Left colon (tissue), 2 donors: Measurements from ENCODE around the gene SCAANT1. TPM values are rescaled to one million over a fixed set of nuclear protein-coding genes. Genes with fewer than 3 reads are reported as not detected.
A peak's percentile ranks its signal among the peaks of the same experiment; 100 is the strongest.

Experiments used
- ATAC-seq: fragments of 200-7000 bp; cut with Tn5 transposase; one replicate; pipeline ENCODE4 v1.9.1; 2020; ENCODE audit warnings: mild to moderate bottlenecking, moderate library complexity
- DNase-seq, 2 donors: peaks; one replicate each; pipeline ENCODE4 v3.0.0-alpha.2; 2020
- intact Hi-C, 2 donors: fragments of 100-400 bp; cut with DNase I in 1 of 2; cut with micrococcal nuclease in 1 of 2; formaldehyde crosslinking; loops; one replicate each; pipeline versions ENCODE4 v1.11.2 to v1.14.0; 2022; cut with DNase I, micrococcal nuclease
- total RNA-seq, 2 donors: library from RNA; stranded (reverse); fragmentation: NEBNext Ultra II Directional; extraction: Animal tissue kit (Norgen Biotek cat#: 25700); gene quantifications; one replicate each; pipeline ENCODE4 v1.2.1, GENCODE V29; 2021
- donor health status: DM: no; HTN: no; CAD: no.
- donor health status: DM: yes; HTN: yes; CAD: no.

SCAANT1 gene
- total RNA-seq, 2 donors from 2014 or later = not detected

- ATAC-seq (no peak), DNase-seq (no peak)
- intact Hi-C loops = loop anchor here in 1 of 2 donors (10.0 kb wide), 1 partner anchor 85 kb away; no protein-coding TSS in a partner anchor
Observed at GRCh38 chr3:63909431-63909830, 2.8 kb downstream of the SCAANT1 start.

- no peak for ATAC-seq
- intact Hi-C loops = loop anchor here in 1 of 2 donors (10.0 kb wide), 1 partner anchor 86 kb away; no protein-coding TSS in a partner anchor
Observed at GRCh38 chr3:63908776-63909175, 3.4 kb downstream of the SCAANT1 start.

GRCh38 chr3:63908081-63908736 lies 4.0 kb downstream of the SCAANT1 start:
- DNase-seq = no peak

More at GRCh38 chr3:63908776-63909175, 3.4 kb downstream of the SCAANT1 start:
- DNase-seq = no peak

GRCh38 chr3:63905731-63906620 lies 6.2 kb downstream of the SCAANT1 start:
- no peak for DNase-seq
- peak; percentile 78 for ATAC-seq
- intact Hi-C loops = loop anchor here in 1 of 2 donors (10.0 kb wide), 1 partner anchor 89 kb away; no protein-coding TSS in a partner anchor

More at GRCh38 chr3:63908081-63908736, 4.0 kb downstream of the SCAANT1 start:
- intact Hi-C loops = loop anchor here in 1 of 2 donors (10.0 kb wide), 1 partner anchor 87 kb away; no protein-coding TSS in a partner anchor
- ATAC-seq = no peak

GRCh38 chr3:63900459-63900858 lies 11.7 kb downstream of the SCAANT1 start:
- intact Hi-C loops = loop anchor here in 1 of 2 donors (10.0 kb wide), 1 partner anchor 94 kb away; no protein-coding TSS in a partner anchor
- ATAC-seq (peak; percentile 51), DNase-seq (no peak)

- no peak for ATAC-seq
- intact Hi-C loops = loop anchor here in 1 of 2 donors (10.0 kb wide), 1 partner anchor 95 kb away; no protein-coding TSS in a partner anchor
- DNase-seq = no peak
Observed at GRCh38 chr3:63900010-63900409, 12.2 kb downstream of the SCAANT1 start.

GRCh38 chr3:63896332-63897030 lies 15.7 kb downstream of the SCAANT1 start:
- ATAC-seq (no peak), DNase-seq (no peak)
- intact Hi-C loops = no loop called here

- ATAC-seq (no peak), DNase-seq (no peak)
- intact Hi-C loops = no loop called here
Observed at GRCh38 chr3:63895422-63896189, 16.6 kb downstream of the SCAANT1 start.

GRCh38 chr3:63892773-63893352 lies 19.3 kb downstream of the SCAANT1 start:
- intact Hi-C loops = no loop called here
- no peak for DNase-seq

GRCh38 chr3:63891518-63891917 lies 20.7 kb downstream of the SCAANT1 start:
- DNase-seq = no peak
- ATAC-seq = no peak
- intact Hi-C loops = no loop called here

More at GRCh38 chr3:63892773-63893352, 19.3 kb downstream of the SCAANT1 start:
- ATAC-seq = no peak

- ATAC-seq (no peak), DNase-seq (no peak)
- intact Hi-C loops = no loop called here
Observed at GRCh38 chr3:63886858-63887257, 25.3 kb downstream of the SCAANT1 start.

- intact Hi-C loops = no loop called here
- peak; percentile 86 for ATAC-seq
- no peak for DNase-seq
Observed at GRCh38 chr3:63880653-63881052, 31.5 kb downstream of the SCAANT1 start.

GRCh38 chr3:63878394-63879060 lies 33.7 kb downstream of the SCAANT1 start:
- intact Hi-C loops = no loop called here
- ATAC-seq = peak; percentile 19
- DNase-seq = peak in 1 of 2 donors; percentile 11

GRCh38 chr3:63877737-63878393 lies 34.3 kb downstream of the SCAANT1 start:
- ATAC-seq = no peak
- DNase-seq = no peak
- intact Hi-C loops = no loop called here

- ATAC-seq (peak; percentile 40), DNase-seq (no peak)
- intact Hi-C loops = no loop called here
Observed at GRCh38 chr3:63876260-63876659, 35.9 kb downstream of the SCAANT1 start.

GRCh38 chr3:63875510-63875909 lies 36.7 kb downstream of the SCAANT1 start:
- ATAC-seq = no peak
- DNase-seq = no peak
- intact Hi-C loops = no loop called here

GRCh38 chr3:63874769-63875168 lies 37.4 kb downstream of the SCAANT1 start:
- ATAC-seq (no peak), DNase-seq (no peak)
- intact Hi-C loops = no loop called here
